HCT116 (cell line): ENCODE results near the gene MARCHF3. TPM values are rescaled to one million over a fixed set of nuclear protein-coding genes. Genes with fewer than 3 reads are reported as not detected.
"Not testable (repeated sequence)": the region's sequence is repeated elsewhere in the genome, so short reads cannot be mapped to it uniquely, and the experiment has no call there.

ENCODE experiments used
- ATAC-seq: fragments of 200-7000 bp; cut with Tn5 transposase; 2 replicates; pipeline ENCODE4 v1.9.1; 2020; ENCODE audit warnings: mild to moderate bottlenecking, moderate library complexity
- BruUV-seq: library from RNA; stranded (reverse); fragments of 400-500 nt; replicated peaks from 2 replicates; lab custom pipeline; 2021; lab: Mats Ljungman, UMichigan
- CTCF ChIA-PET: fragments of 300-600 bp; sonication (Branson Sonifier 250); formaldehyde crosslinking; loops from one replicate; lab custom pipeline; 2021; ENCODE audit warnings: antibody characterized with exemption; lab: Charles Lee
- POLR2A ChIA-PET: fragments of 300-600, 350-600 bp; sonication (Branson Sonifier 250); formaldehyde crosslinking; loops from one replicate; lab custom pipeline; 2021; ENCODE audit warnings: antibody characterized with exemption; lab: Charles Lee
- RAD21 ChIA-PET, 2 experiments: fragments of 300-600 bp; sonication (Branson Sonifier 250); formaldehyde crosslinking; loops; one replicate each; lab custom pipeline; 2023; ENCODE audit warnings: low total read pairs in 2 of 2; ENCODE audit not compliant: uncharacterized antibody in 2 of 2, unreplicated experiment in 2 of 2, low non-redundant PET in 1 of 2; lab: Charles Lee
- DNase-seq: peaks from one replicate; pipeline ENCODE4 v3.0.0-alpha.2; 2010; ENCODE audit warnings: low read depth, low spot score
- H2AFZ ChIP-seq: fragments of 200-600 bp; shearing (Covaris generic), sonication (generic); 2 replicates; pipeline ENCODE4 v1.6.1; 2017; ENCODE audit warnings: low read depth, mixed run types, mixed read lengths, antibody characterized with exemption, low read length; ENCODE audit not compliant: poor library complexity, severe bottlenecking
- H3K27ac ChIP-seq: 2 replicates; pipeline ENCODE4 v1.5.1; 2012; ENCODE audit warnings: low read depth, low read length
- H3K27me3 ChIP-seq: fragments of 200-600 bp; sonication (generic); 2 replicates; pipeline ENCODE4 v1.6.1; 2016; ENCODE audit warnings: mixed run types, low read length, mixed read lengths; ENCODE audit not compliant: insufficient read depth
- H3K36me3 ChIP-seq, 2 experiments: fragments of 200-500 bp in 1 of 2; fragments of 200-600 bp in 1 of 2; sonication (Bioruptor generic) in 1 of 2; sonication (generic) in 1 of 2; 2 replicates each; pipeline versions ENCODE4 v1.5.1 to v1.6.1; 2014 to 2016; ENCODE audit warnings: low read length in 2 of 2, inconsistent platforms in 1 of 2, mixed read lengths in 1 of 2, mixed run types in 1 of 2; ENCODE audit not compliant: insufficient read depth in 2 of 2, control insufficient read depth in 1 of 2
- H3K4me1 ChIP-seq, 2 experiments: fragments of 200-600 bp in 1 of 2; sonication (generic) in 1 of 2; 2 replicates each; pipeline versions ENCODE4 v1.5.1 to v1.6.1; 2012 to 2017; ENCODE audit warnings: low read length in 2 of 2, inconsistent platforms in 1 of 2, mild to moderate bottlenecking in 1 of 2, mixed read lengths in 1 of 2, mixed run types in 1 of 2, moderate library complexity in 1 of 2; ENCODE audit not compliant: insufficient read depth in 2 of 2, control insufficient read depth in 1 of 2
- H3K4me2 ChIP-seq: fragments of 200-600 bp; sonication (generic); 2 replicates; pipeline ENCODE4 v1.6.1; 2017; ENCODE audit warnings: mixed run types, low read length, mixed read lengths
- H3K4me3 ChIP-seq, 2 experiments: fragments of 200-600 bp in 1 of 2; sonication (generic) in 1 of 2; replicated peaks in 1 of 2; 2 replicates each; pipeline ENCODE4 v1.5.1; 2011 to 2016; ENCODE audit warnings: low read length in 2 of 2, control low read depth in 1 of 2, low read depth in 1 of 2, mild to moderate bottlenecking in 1 of 2, mixed read lengths in 1 of 2, mixed run types in 1 of 2
- H3K79me2 ChIP-seq: fragments of 200-600 bp; sonication (generic); 2 replicates; pipeline ENCODE4 v1.6.1; 2017; ENCODE audit warnings: mild to moderate bottlenecking, mixed run types, low read length, moderate library complexity, mixed read lengths; ENCODE audit not compliant: insufficient read depth
- H3K9ac ChIP-seq: fragments of 200-600 bp; sonication (generic); 2 replicates; pipeline ENCODE4 v1.6.1; 2016; ENCODE audit warnings: low read length, mixed read lengths
- H3K9me2 ChIP-seq: fragments of 200-600 bp; sonication (generic), shearing (Covaris generic); 2 replicates; pipeline ENCODE4 v1.6.1; 2017; ENCODE audit warnings: mixed run types, mild to moderate bottlenecking, moderate library complexity; ENCODE audit not compliant: insufficient read depth
- H3K9me3 ChIP-seq, 2 experiments: fragments of 200-500 bp in 1 of 2; fragments of 200-600 bp in 1 of 2; sonication (Bioruptor generic) in 1 of 2; sonication (generic) in 1 of 2; 2 replicates each; pipeline ENCODE4 v1.6.1; 2014 to 2017; ENCODE audit warnings: low read length in 2 of 2, mixed read lengths in 2 of 2, inconsistent platforms in 1 of 2, low read depth in 1 of 2, mild to moderate bottlenecking in 1 of 2, mixed run types in 1 of 2, moderate library complexity in 1 of 2; ENCODE audit not compliant: control insufficient read depth in 1 of 2, insufficient read depth in 1 of 2
- H4K20me1 ChIP-seq: fragments of 200-600 bp; sonication (generic), shearing (Covaris generic); 2 replicates; pipeline ENCODE4 v1.6.1; 2017; ENCODE audit warnings: mixed run types, mild to moderate bottlenecking, moderate library complexity; ENCODE audit not compliant: insufficient read depth
- FOSL1 ChIP-seq: IDR thresholded peaks from 2 replicates; pipeline ENCODE4 v1.6.1; 2012; ENCODE audit warnings: low read depth
- JUND ChIP-seq: IDR thresholded peaks from 2 replicates; pipeline ENCODE4 v1.6.1; 2012
- SP1 ChIP-seq: IDR thresholded peaks from 2 replicates; pipeline ENCODE4 v1.6.1; 2012; ENCODE audit warnings: low read depth
- intact Hi-C: fragments of 100-400 bp; cut with micrococcal nuclease; formaldehyde crosslinking; loops from 2 replicates; pipeline ENCODE4 v1.10.0; 2022
- total RNA-seq: library from RNA; stranded (reverse); gene quantifications from one replicate; pipeline ENCODE4 v1.2.1, GENCODE V29; 2021; ENCODE audit not compliant: unreplicated experiment

The MARCHF3 gene
- total RNA-seq, 1 experiment from 2014 or later: 2.3 TPM

GRCh38 chr5:126896170-126896702 is 134.1 kb downstream of the MARCHF3 start:
- TF ChIP-seq JUND (no peak), FOSL1 (no peak), SP1 (no peak)
- ChIA-PET CTCF (no interaction called here), POLR2A (no interaction called here)

GRCh38 chr5:126895712-126896111 is 134.6 kb downstream of the MARCHF3 start:
- H3K27ac ChIP-seq, H3K9ac ChIP-seq, H4K20me1 ChIP-seq, H3K9me3 ChIP-seq, H3K4me2 ChIP-seq, POLR2A ChIA-PET, RAD21 ChIA-PET, ATAC-seq, DNase-seq, intact Hi-C loops, BruUV-seq, CTCF ChIA-PET, H2AFZ ChIP-seq, H3K27me3 ChIP-seq, H3K36me3 ChIP-seq, H3K4me3 ChIP-seq, H3K79me2 ChIP-seq, H3K9me2 ChIP-seq, H3K4me1 ChIP-seq: not testable (repeated sequence)

More at GRCh38 chr5:126896170-126896702, 134.1 kb downstream of the MARCHF3 start:
- no peak overlapping the region for H3K4me3 ChIP-seq
- no TSS peak for BruUV-seq
- H3K27me3 ChIP-seq: no peaks in the 10 kb centered on the region
- no peak overlapping the region for H3K9ac ChIP-seq
- no peaks in the 10 kb centered on the region for H3K36me3 ChIP-seq
- ATAC-seq: no peak
- intact Hi-C loops: no loop called here
- no peaks in the 10 kb centered on the region for H3K9me3 ChIP-seq
- H3K4me1 ChIP-seq: no peaks in the 10 kb centered on the region
- H3K79me2 ChIP-seq: no peaks in the 10 kb centered on the region
- H3K27ac ChIP-seq: no peak overlapping the region
- no peaks in the 10 kb centered on the region for H3K9me2 ChIP-seq
- DNase-seq: no peak
- H3K4me2 ChIP-seq: no peak overlapping the region
- H2AFZ ChIP-seq: no peak overlapping the region
- no peaks in the 10 kb centered on the region for H4K20me1 ChIP-seq
- RAD21 ChIA-PET: no interaction called here

DNA sequence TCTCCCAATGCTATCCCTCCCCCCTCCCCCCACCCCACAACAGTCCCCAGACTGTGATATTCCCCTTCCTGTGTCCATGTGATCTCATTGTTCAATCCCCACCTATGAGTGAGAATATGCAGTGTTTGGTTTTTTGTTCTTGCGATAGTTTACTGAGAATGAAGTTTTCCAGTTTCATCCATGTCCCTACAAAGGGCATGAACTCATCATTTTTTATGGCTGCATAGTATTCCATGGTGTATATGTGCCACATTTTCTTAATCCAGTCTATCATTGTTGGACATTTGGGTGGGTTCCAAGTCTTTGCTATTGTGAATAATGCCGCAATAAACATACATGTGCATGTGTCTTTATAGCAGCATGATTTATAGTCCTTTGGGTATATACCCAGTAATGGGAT is 139.9 kb downstream of the MARCHF3 start:
- H3K27ac ChIP-seq, H3K79me2 ChIP-seq, H3K27me3 ChIP-seq, H3K4me3 ChIP-seq, H3K4me1 ChIP-seq, H3K9ac ChIP-seq, H2AFZ ChIP-seq, H4K20me1 ChIP-seq, H3K9me3 ChIP-seq, H3K4me2 ChIP-seq, ATAC-seq, POLR2A ChIA-PET, H3K9me2 ChIP-seq, RAD21 ChIA-PET, H3K36me3 ChIP-seq, BruUV-seq, DNase-seq, intact Hi-C loops, CTCF ChIA-PET: not testable (repeated sequence)
